NCI-H1092 (cell line): ENCODE data around the gene GCHFR.
A peak's percentile ranks its signal among the peaks of the same experiment; 100 is the strongest.

Source experiments
- DNase-seq: peaks from one replicate; lab custom pipeline; 2025; lab: John Stamatoyannopoulos, UW

GCHFR gene

GRCh38 chr15:40775740-40776536, 12.1 kb downstream of the GCHFR start:
- DNase-seq = no peak

GRCh38 chr15:40776537-40777141, 12.8 kb downstream of the GCHFR start:
- no peak for DNase-seq

- peak; percentile 28 for DNase-seq
Measured at GRCh38 chr15:40782609-40783227, 18.9 kb downstream of the GCHFR start.

GRCh38 chr15:40785164-40785563, 21.3 kb downstream of the GCHFR start:
- DNase-seq = no peak

GRCh38 chr15:40785814-40786213, 21.9 kb downstream of the GCHFR start:
- DNase-seq = no peak

GRCh38 chr15:40787344-40787841, 23.5 kb downstream of the GCHFR start:
- no peak for DNase-seq

- DNase-seq = no peak
Measured at GRCh38 chr15:40787991-40788390, 24.1 kb downstream of the GCHFR start.

GRCh38 chr15:40789119-40789518, 25.3 kb downstream of the GCHFR start:
- DNase-seq = no peak

GRCh38 chr15:40789999-40790398, 26.1 kb downstream of the GCHFR start:
- no peak for DNase-seq

- no peak for DNase-seq
Measured at GRCh38 chr15:40790718-40791117, 26.9 kb downstream of the GCHFR start.

GRCh38 chr15:40792394-40792793, 28.5 kb downstream of the GCHFR start:
- DNase-seq = no peak

GRCh38 chr15:40793216-40793989, 29.5 kb downstream of the GCHFR start:
- DNase-seq = no peak

GRCh38 chr15:40796041-40796440, 32.2 kb downstream of the GCHFR start:
- DNase-seq = no peak

GRCh38 chr15:40796512-40796911, 32.6 kb downstream of the GCHFR start:
- no peak for DNase-seq

GRCh38 chr15:40799523-40799922, 35.7 kb downstream of the GCHFR start:
- DNase-seq = no peak

GRCh38 chr15:40803076-40803475, 39.2 kb downstream of the GCHFR start:
- DNase-seq = no peak

GRCh38 chr15:40803688-40804087, 39.8 kb downstream of the GCHFR start:
- DNase-seq = no peak

- DNase-seq = no peak
Measured at GRCh38 chr15:40806672-40807027, 42.8 kb downstream of the GCHFR start.

GRCh38 chr15:40807028-40807887, 43.4 kb downstream of the GCHFR start, which contains the start of the genes DNAJC17 and ZFYVE19:
TSS of gene DNAJC17 (minus strand) at chr15:40807473. CDS start at chr15:40807446, 27 bp downstream.
TSS of gene ZFYVE19 (plus strand) at chr15:40807089. CDS start at chr15:40807590, 501 bp downstream.
- peak; percentile 94 for DNase-seq

- DNase-seq = no peak
Measured at GRCh38 chr15:40807888-40808461, 44.1 kb downstream of the GCHFR start.
